ENCODE results near the gene HHATL. TPM values are rescaled to one million over a fixed set of nuclear protein-coding genes. Genes with fewer than 3 reads are reported as not detected.

The HHATL gene
- total RNA-seq, 2 donors from 2014 or later = 444 to 908 TPM

GRCh38 chr3:42747581-42747980 is 45.0 kb upstream of the HHATL start:
- Histone ChIP-seq H3K4me1 (peaks cover 0 to 18% of the 10 kb centered on the region in 2 donors), H3K27me3 (no peaks in the 10 kb centered on the region)
- DNase-seq (ENCODE audit: low spot score) = peak; percentile 51

GRCh38 chr3:42746455-42747450 is 44.2 kb upstream of the HHATL start:
- H3K4me3 ChIP-seq = no peak overlapping the region
- TF ChIP-seq CTCF (IDR thresholded peaks at IDR 0.05) = peak in 1 of 2 donors; percentile 11
- no peaks in the 10 kb centered on the region for H3K9me3 ChIP-seq
- H3K4me1 ChIP-seq = peaks cover 0 to 18% of the 10 kb centered on the region in 2 donors
- peak; percentile 57 for DNase-seq (ENCODE audit: low spot score)
- H3K27ac ChIP-seq = peak overlapping the region; percentile 71 to 89
- H3K36me3 ChIP-seq = no peaks in the 10 kb centered on the region
- no peaks in the 10 kb centered on the region for H3K27me3 ChIP-seq

More at GRCh38 chr3:42747581-42747980, 45.0 kb upstream of the HHATL start:
- no peak for TF ChIP-seq CTCF (IDR thresholded peaks at IDR 0.05)
- no peaks in the 10 kb centered on the region for H3K9me3 ChIP-seq
- peak overlapping the region; percentile 61 to 89 for H3K27ac ChIP-seq
- H3K4me3 ChIP-seq = no peak overlapping the region
- H3K36me3 ChIP-seq = no peaks in the 10 kb centered on the region

- Histone ChIP-seq H3K4me1 (peaks cover 0 to 19% of the 10 kb centered on the region in 2 donors), H3K36me3 (no peaks in the 10 kb centered on the region), H3K27ac (peak overlapping the region; percentile 71 to 89), H3K9me3 (no peaks in the 10 kb centered on the region), H3K4me3 (no peak overlapping the region), H3K27me3 (no peaks in the 10 kb centered on the region)
- peak; percentile 47 for DNase-seq (ENCODE audit: low spot score)
- no peak for TF ChIP-seq CTCF (IDR thresholded peaks at IDR 0.05)
Observed at GRCh38 chr3:42745776-42746454, 43.3 kb upstream of the HHATL start.

GRCh38 chr3:42745291-42745745 is 42.7 kb upstream of the HHATL start:
- H3K4me1 ChIP-seq = peaks cover 0 to 25% of the 10 kb centered on the region in 2 donors
- H3K27me3 ChIP-seq = no peaks in the 10 kb centered on the region
- H3K27ac ChIP-seq = peak overlapping the region; percentile 71 to 89
- no peak overlapping the region for H3K4me3 ChIP-seq
- TF ChIP-seq CTCF (IDR thresholded peaks at IDR 0.05) = no peak
- DNase-seq (ENCODE audit: low spot score) = peak; percentile 21
- H3K36me3 ChIP-seq = no peaks in the 10 kb centered on the region
- no peaks in the 10 kb centered on the region for H3K9me3 ChIP-seq

GRCh38 chr3:42743204-42743995 is 40.8 kb upstream of the HHATL start:
- Histone ChIP-seq H3K4me3 (no peak overlapping the region), H3K27ac (peak overlapping the region; percentile 74 to 89), H3K36me3 (no peaks in the 10 kb centered on the region), H3K27me3 (no peaks in the 10 kb centered on the region), H3K9me3 (no peaks in the 10 kb centered on the region), H3K4me1 (peaks cover 0 to 35% of the 10 kb centered on the region in 2 donors)
- peak; percentile 52 for DNase-seq (ENCODE audit: low spot score)
- no peak for TF ChIP-seq CTCF (IDR thresholded peaks at IDR 0.05)
